Panc1 (cell line): Measurements from ENCODE around the gene WASL. TPM values are rescaled to one million over a fixed set of nuclear protein-coding genes. Genes with fewer than 3 reads are reported as not detected.

ENCODE experiments used
- ATAC-seq: fragments of 200-7000 bp; cut with Tn5 transposase; 2 replicates; pipeline ENCODE4 v1.9.1; 2020; ENCODE audit warnings: mild to moderate bottlenecking, moderate library complexity
- BruUV-seq: library from RNA; stranded (reverse); fragments of 400-500 nt; replicated peaks from 2 replicates; lab custom pipeline; 2021; lab: Mats Ljungman, UMichigan
- CTCF ChIA-PET: fragments of 300-600 bp; sonication (Branson Sonifier 250); formaldehyde crosslinking; loops from one replicate; lab custom pipeline; 2022; ENCODE audit warnings: antibody characterized with exemption; lab: Charles Lee
- POLR2A ChIA-PET: fragments of 300-600 bp; sonication (Branson Sonifier 250); formaldehyde crosslinking; loops from one replicate; lab custom pipeline; 2022; ENCODE audit warnings: antibody characterized with exemption; lab: Charles Lee
- DNase-seq: peaks from one replicate; pipeline ENCODE4 v3.0.0-alpha.2; 2010; ENCODE audit warnings: low read depth, low spot score
- H3K27ac ChIP-seq: 2 replicates; pipeline ENCODE4 v1.5.1; 2011; ENCODE audit warnings: mild to moderate bottlenecking, low read length, inconsistent platforms
- H3K27me3 ChIP-seq: fragments of 200-500 bp; sonication (Bioruptor generic); 2 replicates; pipeline ENCODE4 v1.6.0; 2014; ENCODE audit warnings: low read length, inconsistent platforms; ENCODE audit not compliant: control insufficient read depth, insufficient read depth
- H3K36me3 ChIP-seq: fragments of 200-500 bp; sonication (Bioruptor generic); 2 replicates; pipeline ENCODE4 v1.5.1; 2014; ENCODE audit warnings: inconsistent platforms, mild to moderate bottlenecking, low read length, moderate library complexity; ENCODE audit not compliant: control insufficient read depth, insufficient read depth
- H3K4me1 ChIP-seq: 2 replicates; pipeline ENCODE4 v1.5.1; 2011; ENCODE audit warnings: inconsistent platforms, mild to moderate bottlenecking, low read length, moderate library complexity; ENCODE audit not compliant: control insufficient read depth, insufficient read depth
- H3K4me3 ChIP-seq, 2 experiments: 2 replicates each; pipeline ENCODE4 v1.5.1; 2011 to 2012; ENCODE audit warnings: low read depth in 2 of 2, low read length in 2 of 2, mild to moderate bottlenecking in 2 of 2, inconsistent platforms in 1 of 2, moderate library complexity in 1 of 2
- H3K9me3 ChIP-seq: fragments of 200-500 bp; sonication (Bioruptor generic); 2 replicates; pipeline ENCODE4 v1.5.1; 2014; ENCODE audit warnings: low read depth, mild to moderate bottlenecking, inconsistent platforms, low read length, moderate library complexity; ENCODE audit not compliant: control insufficient read depth, insufficient read depth
- CTCF ChIP-seq: fragments of 450-650 bp; IDR thresholded peaks from 2 replicates; pipeline ENCODE4 v1.5.1; 2017; ENCODE audit warnings: mild to moderate bottlenecking
- POLR2AphosphoS5 ChIP-seq: IDR thresholded peaks from 2 replicates; pipeline ENCODE4 v1.6.1; 2012; ENCODE audit warnings: mild to moderate bottlenecking, low read depth, low read length, moderate library complexity
- REST ChIP-seq, 2 experiments: IDR thresholded peaks; 2 replicates each; pipeline ENCODE4 v1.6.1; 2011 to 2012; ENCODE audit warnings: low read depth in 2 of 2, control low read depth in 1 of 2, low read length in 1 of 2, mild to moderate bottlenecking in 1 of 2, moderate library complexity in 1 of 2; ENCODE audit not compliant: insufficient read depth in 1 of 2
- SIN3A ChIP-seq: IDR thresholded peaks from 2 replicates; pipeline ENCODE4 v1.6.1; 2012; ENCODE audit warnings: low read depth, mild to moderate bottlenecking, low read length, moderate library complexity, borderline replicate concordance; ENCODE audit not compliant: insufficient read depth
- TCF7L2 ChIP-seq: IDR thresholded peaks from 2 replicates; pipeline ENCODE4 v1.6.1; 2011; ENCODE audit warnings: mild to moderate bottlenecking, low read depth, low read length, inconsistent platforms
- in situ Hi-C: cut with HindIII; loops from 2 replicates; pipeline ENCODE4 v1.10.0; 2016; ENCODE audit warnings: low sequenced_read_pairs, low pct_unique_long_range_greater_than_20kb
- intact Hi-C: fragments of 100-400 bp; cut with micrococcal nuclease; formaldehyde crosslinking; loops from one replicate; pipeline ENCODE4 v1.10.0; 2022; ENCODE audit not compliant: unreplicated experiment
- total RNA-seq: library from RNA; stranded (reverse); gene quantifications from one replicate; pipeline ENCODE4 v1.2.1, GENCODE V29; 2021; ENCODE audit not compliant: unreplicated experiment

WASL gene
- total RNA-seq, 1 experiment from 2014 or later, result 29.6 TPM

GRCh38 chr7:123637878-123638277 is 110.9 kb downstream of the WASL start:
- intact Hi-C loops, result no loop called here
- CTCF ChIA-PET, result no interaction called here

GRCh38 chr7:123637203-123637602 is 111.6 kb downstream of the WASL start:
- no TSS peak for BruUV-seq
- POLR2A ChIA-PET, result no interaction called here

More at GRCh38 chr7:123637878-123638277, 110.9 kb downstream of the WASL start:
- Histone ChIP-seq H3K27me3 (peaks cover 12% of the 10 kb centered on the region), H3K4me3 (no peak overlapping the region), H3K27ac (no peak overlapping the region), H3K4me1 (no peaks in the 10 kb centered on the region), H3K9me3 (no peaks in the 10 kb centered on the region), H3K36me3 (no peaks in the 10 kb centered on the region)
- POLR2A ChIA-PET, result no interaction called here
- TF ChIP-seq POLR2AphosphoS5 (no peak), SIN3A (no peak), TCF7L2 (no peak), CTCF (no peak), REST (IDR thresholded peaks at IDR 0.05; ENCODE audit: insufficient read depth in 1 of 2, low read depth in 2 of 2, low read length in 1 of 2) (no peak)
- in situ Hi-C loops, result no loop called here
- no peak for ATAC-seq
- BruUV-seq, result no TSS peak
- no peak for DNase-seq

More at GRCh38 chr7:123637203-123637602, 111.6 kb downstream of the WASL start:
- CTCF ChIA-PET, result no interaction called here
- Histone ChIP-seq H3K4me3 (no peak overlapping the region), H3K27me3 (peaks cover 9% of the 10 kb centered on the region), H3K27ac (no peak overlapping the region), H3K36me3 (no peaks in the 10 kb centered on the region), H3K9me3 (no peaks in the 10 kb centered on the region), H3K4me1 (no peaks in the 10 kb centered on the region)
- intact Hi-C loops (no loop called here), in situ Hi-C loops (no loop called here)
- ATAC-seq (no peak), DNase-seq (no peak)
- TF ChIP-seq REST (IDR thresholded peaks at IDR 0.05; ENCODE audit: insufficient read depth in 1 of 2, low read depth in 2 of 2, low read length in 1 of 2) (no peak), SIN3A (no peak), TCF7L2 (no peak), POLR2AphosphoS5 (no peak), CTCF (no peak)
